Muscle layer of duodenum (tissue), 2 donors: Measurements from ENCODE around the gene SLCO4A1.

Source experiments
- H3K27ac ChIP-seq: one replicate; pipeline ENCODE4 v1.7.0; 2013; ENCODE audit warnings: mild to moderate bottlenecking, low read length
- H3K27me3 ChIP-seq: one replicate; pipeline ENCODE4 v1.7.0; 2013; ENCODE audit warnings: low read depth, mild to moderate bottlenecking, control low read depth, low read length
- H3K36me3 ChIP-seq, 2 donors: one replicate each; pipeline ENCODE4 v1.7.0; 2013; ENCODE audit warnings: low read length in 2 of 2, control low read depth in 1 of 2, mild to moderate bottlenecking in 1 of 2; ENCODE audit not compliant: insufficient read depth in 2 of 2, control insufficient read depth in 1 of 2
- H3K4me1 ChIP-seq, 2 donors: one replicate each; pipeline ENCODE4 v1.7.0; 2013; ENCODE audit warnings: low read length in 2 of 2, mild to moderate bottlenecking in 2 of 2, control low read depth in 1 of 2, moderate library complexity in 1 of 2; ENCODE audit not compliant: insufficient read depth in 2 of 2, control insufficient read depth in 1 of 2
- H3K4me3 ChIP-seq, 2 donors: one replicate each; pipeline ENCODE4 v1.7.0; 2013; ENCODE audit warnings: low read length in 2 of 2, low read depth in 1 of 2, mild to moderate bottlenecking in 1 of 2
- H3K9me3 ChIP-seq, 2 donors: one replicate each; pipeline ENCODE4 v1.7.0; 2013; ENCODE audit warnings: low read length in 2 of 2, control low read depth in 1 of 2, mild to moderate bottlenecking in 1 of 2; ENCODE audit not compliant: control insufficient read depth in 1 of 2
- donor health status: healthy.

SLCO4A1 gene

GRCh38 chr20:62635232-62635631 is 7.1 kb upstream of the SLCO4A1 start:
- Histone ChIP-seq H3K4me1 (no peaks in the 10 kb centered on the region), H3K9me3 (no peaks in the 10 kb centered on the region), H3K27ac (no peak overlapping the region), H3K36me3 (no peaks in the 10 kb centered on the region), H3K27me3 (no peaks in the 10 kb centered on the region), H3K4me3 (no peak overlapping the region)

GRCh38 chr20:62635852-62636251 is 6.5 kb upstream of the SLCO4A1 start:
- H3K4me1 ChIP-seq: no peaks in the 10 kb centered on the region
- H3K27me3 ChIP-seq: no peaks in the 10 kb centered on the region
- no peaks in the 10 kb centered on the region for H3K36me3 ChIP-seq
- H3K27ac ChIP-seq: no peak overlapping the region
- H3K9me3 ChIP-seq: no peaks in the 10 kb centered on the region
- H3K4me3 ChIP-seq: no peak overlapping the region

- Histone ChIP-seq H3K4me1 (peaks cover 0 to under 1% of the 10 kb centered on the region in 2 donors), H3K9me3 (no peaks in the 10 kb centered on the region), H3K4me3 (no peak overlapping the region), H3K36me3 (no peaks in the 10 kb centered on the region), H3K27ac (no peak overlapping the region), H3K27me3 (no peaks in the 10 kb centered on the region)
Observed at GRCh38 chr20:62636446-62636845, 5.9 kb upstream of the SLCO4A1 start.

GRCh38 chr20:62637110-62637509 is 5.2 kb upstream of the SLCO4A1 start:
- no peaks in the 10 kb centered on the region for H3K36me3 ChIP-seq
- H3K27ac ChIP-seq: no peak overlapping the region
- H3K4me3 ChIP-seq: no peak overlapping the region
- no peaks in the 10 kb centered on the region for H3K9me3 ChIP-seq
- H3K27me3 ChIP-seq: no peaks in the 10 kb centered on the region
- peaks cover 3 to 6% of the 10 kb centered on the region in 2 donors for H3K4me1 ChIP-seq

GRCh38 chr20:62637521-62638054 is 4.7 kb upstream of the SLCO4A1 start:
- Histone ChIP-seq H3K27me3 (no peaks in the 10 kb centered on the region), H3K9me3 (no peaks in the 10 kb centered on the region), H3K27ac (no peak overlapping the region), H3K36me3 (no peaks in the 10 kb centered on the region), H3K4me1 (peaks cover 3 to 11% of the 10 kb centered on the region in 2 donors), H3K4me3 (no peak overlapping the region)

- H3K27ac ChIP-seq: no peak overlapping the region
- H3K9me3 ChIP-seq: no peaks in the 10 kb centered on the region
- no peak overlapping the region for H3K4me3 ChIP-seq
- no peaks in the 10 kb centered on the region for H3K36me3 ChIP-seq
- H3K27me3 ChIP-seq: no peaks in the 10 kb centered on the region
- peaks cover 3 to 16% of the 10 kb centered on the region in 2 donors for H3K4me1 ChIP-seq
Observed at GRCh38 chr20:62638055-62638570, 4.2 kb upstream of the SLCO4A1 start.

- Histone ChIP-seq H3K27me3 (no peaks in the 10 kb centered on the region), H3K27ac (no peak overlapping the region), H3K4me3 (no peak overlapping the region), H3K36me3 (no peaks in the 10 kb centered on the region), H3K9me3 (no peaks in the 10 kb centered on the region), H3K4me1 (peaks cover 3 to 23% of the 10 kb centered on the region in 2 donors)
Observed at GRCh38 chr20:62638679-62639406, 3.5 kb upstream of the SLCO4A1 start.

- Histone ChIP-seq H3K27ac (no peak overlapping the region), H3K27me3 (no peaks in the 10 kb centered on the region), H3K36me3 (no peaks in the 10 kb centered on the region), H3K4me1 (peaks cover 7 to 23% of the 10 kb centered on the region in 2 donors), H3K9me3 (no peaks in the 10 kb centered on the region), H3K4me3 (no peak overlapping the region)
Observed at GRCh38 chr20:62639765-62640164, 2.5 kb upstream of the SLCO4A1 start.

GRCh38 chr20:62640870-62641269 is 1.4 kb upstream of the SLCO4A1 start:
- Histone ChIP-seq H3K27me3 (no peaks in the 10 kb centered on the region), H3K9me3 (no peaks in the 10 kb centered on the region), H3K27ac (no peak overlapping the region), H3K36me3 (no peaks in the 10 kb centered on the region), H3K4me3 (no peak overlapping the region), H3K4me1 (peaks cover 10 to 23% of the 10 kb centered on the region in 2 donors)

GRCh38 chr20:62641321-62642050 is 817 bp upstream of the SLCO4A1 start:
- Histone ChIP-seq H3K27me3 (no peaks in the 10 kb centered on the region), H3K4me3 (peak overlapping the region; percentile 21 to 65), H3K36me3 (no peaks in the 10 kb centered on the region), H3K4me1 (peaks cover 10 to 23% of the 10 kb centered on the region in 2 donors), H3K27ac (no peak overlapping the region), H3K9me3 (no peaks in the 10 kb centered on the region)

- H3K36me3 ChIP-seq: no peaks in the 10 kb centered on the region
- no peaks in the 10 kb centered on the region for H3K27me3 ChIP-seq
- H3K9me3 ChIP-seq: no peaks in the 10 kb centered on the region
- H3K4me3 ChIP-seq: peak overlapping the region; percentile 50 to 65
- H3K4me1 ChIP-seq: peaks cover 10 to 23% of the 10 kb centered on the region in 2 donors
- H3K27ac ChIP-seq: no peak overlapping the region
Observed at GRCh38 chr20:62642666-62643520, 590 bp downstream of the SLCO4A1 start.
